SU-DHL-6 (cell line): ENCODE measurements around the gene KIAA0825.

Source experiments
- H2AFZ ChIP-seq: fragments of 200-600 bp; sonication (generic); 2 replicates; pipeline ENCODE4 v1.6.1; 2014; ENCODE audit warnings: low read depth, mild to moderate bottlenecking, moderate library complexity, mixed read lengths, antibody characterized with exemption, low read length; ENCODE audit not compliant: severe bottlenecking
- H3F3A ChIP-seq: fragments of 200-600 bp; shearing (Covaris generic); 2 replicates; pipeline ENCODE4 v1.6.0; 2016; ENCODE audit warnings: antibody characterized with exemption, mild to moderate bottlenecking; ENCODE audit not compliant: insufficient read depth
- H3K27ac ChIP-seq: fragments of 200-600 bp; sonication (generic); 2 replicates; pipeline ENCODE4 v1.5.1; 2016; ENCODE audit warnings: low read depth, mild to moderate bottlenecking, low read length, moderate library complexity, mixed read lengths
- H3K27me3 ChIP-seq: fragments of 200-600 bp; sonication (generic), shearing (Covaris generic); 2 replicates; pipeline ENCODE4 v1.6.0; 2014; ENCODE audit warnings: mild to moderate bottlenecking, low read length
- H3K36me3 ChIP-seq: fragments of 200-600 bp; sonication (generic); 2 replicates; pipeline ENCODE4 v1.6.1; 2014; ENCODE audit warnings: mild to moderate bottlenecking, low read length, mixed read lengths
- H3K4me2 ChIP-seq: fragments of 300-600, 200-600 bp; shearing (Covaris generic), sonication (generic); 2 replicates; pipeline ENCODE4 v1.6.0; 2014; ENCODE audit warnings: low read length, low read depth, mild to moderate bottlenecking; ENCODE audit not compliant: poor library complexity, severe bottlenecking
- H3K4me3 ChIP-seq: fragments of 200-600 bp; sonication (generic); 2 replicates; pipeline ENCODE4 v1.5.1; 2014; ENCODE audit warnings: antibody characterized with exemption, low read length, mild to moderate bottlenecking, mixed read lengths; ENCODE audit not compliant: insufficient read depth, poor library complexity, severe bottlenecking
- H3K79me2 ChIP-seq: fragments of 200-600 bp; sonication (generic); 2 replicates; pipeline ENCODE4 v1.6.1; 2014; ENCODE audit warnings: mild to moderate bottlenecking, low read length, moderate library complexity; ENCODE audit not compliant: insufficient read depth
- H3K9ac ChIP-seq: fragments of 200-600 bp; sonication (generic); 2 replicates; pipeline ENCODE4 v1.7.0; 2014; ENCODE audit warnings: mild to moderate bottlenecking, low read length
- H3K9me2 ChIP-seq: fragments of 200-600 bp; sonication (generic); replicated peaks from 2 replicates; pipeline ENCODE4 v1.6.1; 2014; ENCODE audit warnings: low read length; ENCODE audit not compliant: insufficient read depth
- H3K9me3 ChIP-seq: fragments of 200-600 bp; sonication (generic); 2 replicates; pipeline ENCODE4 v1.6.1; 2014; ENCODE audit warnings: low read length, mixed read lengths; ENCODE audit not compliant: insufficient read depth
- H4K20me1 ChIP-seq: fragments of 200-600 bp; sonication (generic); 2 replicates; pipeline ENCODE4 v1.6.1; 2014; ENCODE audit warnings: low read depth, mild to moderate bottlenecking, antibody characterized with exemption, low read length, moderate library complexity, mixed read lengths
- CTCF ChIP-seq: fragments of 200-600 bp; sonication (generic); IDR thresholded peaks from one replicate; pipeline ENCODE4 v1.5.1; 2017; ENCODE audit warnings: antibody characterized with exemption, mild to moderate bottlenecking, low read length, moderate library complexity; ENCODE audit not compliant: insufficient read depth, poor library complexity, severe bottlenecking
- EZH2phosphoT487 ChIP-seq: fragments of 200-600 bp; sonication (generic), shearing (Covaris generic); conservative IDR thresholded peaks from 2 replicates; pipeline ENCODE4 v1.6.1; 2018; ENCODE audit warnings: mild to moderate bottlenecking, antibody characterized with exemption, low read length, moderate library complexity, mixed read lengths

The KIAA0825 gene

GRCh38 chr5:94285984-94286383 lies 332.4 kb downstream of the KIAA0825 start:
- Histone ChIP-seq H3K9me2 (no peaks in the 10 kb centered on the region), H3K4me2 (no peak overlapping the region), H3K27me3 (no peaks in the 10 kb centered on the region), H3K79me2 (no peaks in the 10 kb centered on the region), H3K4me3 (no peak overlapping the region), H4K20me1 (no peaks in the 10 kb centered on the region), H3K36me3 (no peaks in the 10 kb centered on the region), H3F3A (no peaks in the 10 kb centered on the region), H2AFZ (no peak overlapping the region), H3K9me3 (no peaks in the 10 kb centered on the region), H3K27ac (no peak overlapping the region), H3K9ac (no peak overlapping the region)
- TF ChIP-seq CTCF, result no peak
- no peak for TF ChIP-seq EZH2phosphoT487

GRCh38 chr5:94283093-94283492 lies 335.3 kb downstream of the KIAA0825 start:
- H3K9ac ChIP-seq, result no peak overlapping the region
- H3K9me3 ChIP-seq, result no peaks in the 10 kb centered on the region
- no peak overlapping the region for H2AFZ ChIP-seq
- H3K27me3 ChIP-seq, result no peaks in the 10 kb centered on the region
- H3K4me3 ChIP-seq, result no peak overlapping the region
- no peaks in the 10 kb centered on the region for H3K36me3 ChIP-seq
- H3K4me2 ChIP-seq, result no peak overlapping the region
- H3F3A ChIP-seq, result no peaks in the 10 kb centered on the region
- no peaks in the 10 kb centered on the region for H3K9me2 ChIP-seq
- H3K79me2 ChIP-seq, result no peaks in the 10 kb centered on the region
- TF ChIP-seq EZH2phosphoT487 (no peak), CTCF (no peak)
- no peaks in the 10 kb centered on the region for H4K20me1 ChIP-seq
- H3K27ac ChIP-seq, result no peak overlapping the region

GRCh38 chr5:94281236-94281801 lies 337.1 kb downstream of the KIAA0825 start:
- H4K20me1 ChIP-seq, result no peaks in the 10 kb centered on the region
- no peaks in the 10 kb centered on the region for H3K9me2 ChIP-seq
- no peaks in the 10 kb centered on the region for H3K36me3 ChIP-seq
- H3K79me2 ChIP-seq, result no peaks in the 10 kb centered on the region
- no peak overlapping the region for H2AFZ ChIP-seq
- no peak overlapping the region for H3K4me3 ChIP-seq
- H3K27ac ChIP-seq, result no peak overlapping the region
- no peaks in the 10 kb centered on the region for H3F3A ChIP-seq
- no peak overlapping the region for H3K4me2 ChIP-seq
- TF ChIP-seq CTCF, result no peak
- no peak for TF ChIP-seq EZH2phosphoT487
- H3K27me3 ChIP-seq, result no peaks in the 10 kb centered on the region
- H3K9ac ChIP-seq, result no peak overlapping the region
- no peaks in the 10 kb centered on the region for H3K9me3 ChIP-seq
